HG03196 (cell line): ENCODE data around the gene FFAR2.
"Not testable (repeated sequence)": the region's sequence is repeated elsewhere in the genome, so short reads cannot be mapped to it uniquely, and the experiment has no call there.

Experiments
- ATAC-seq: cut with Tn5 transposase; IDR thresholded peaks from one replicate; pipeline ENCODE4 v1.9.1; 2021; ENCODE audit not compliant: unreplicated experiment

FFAR2 gene

DNA sequence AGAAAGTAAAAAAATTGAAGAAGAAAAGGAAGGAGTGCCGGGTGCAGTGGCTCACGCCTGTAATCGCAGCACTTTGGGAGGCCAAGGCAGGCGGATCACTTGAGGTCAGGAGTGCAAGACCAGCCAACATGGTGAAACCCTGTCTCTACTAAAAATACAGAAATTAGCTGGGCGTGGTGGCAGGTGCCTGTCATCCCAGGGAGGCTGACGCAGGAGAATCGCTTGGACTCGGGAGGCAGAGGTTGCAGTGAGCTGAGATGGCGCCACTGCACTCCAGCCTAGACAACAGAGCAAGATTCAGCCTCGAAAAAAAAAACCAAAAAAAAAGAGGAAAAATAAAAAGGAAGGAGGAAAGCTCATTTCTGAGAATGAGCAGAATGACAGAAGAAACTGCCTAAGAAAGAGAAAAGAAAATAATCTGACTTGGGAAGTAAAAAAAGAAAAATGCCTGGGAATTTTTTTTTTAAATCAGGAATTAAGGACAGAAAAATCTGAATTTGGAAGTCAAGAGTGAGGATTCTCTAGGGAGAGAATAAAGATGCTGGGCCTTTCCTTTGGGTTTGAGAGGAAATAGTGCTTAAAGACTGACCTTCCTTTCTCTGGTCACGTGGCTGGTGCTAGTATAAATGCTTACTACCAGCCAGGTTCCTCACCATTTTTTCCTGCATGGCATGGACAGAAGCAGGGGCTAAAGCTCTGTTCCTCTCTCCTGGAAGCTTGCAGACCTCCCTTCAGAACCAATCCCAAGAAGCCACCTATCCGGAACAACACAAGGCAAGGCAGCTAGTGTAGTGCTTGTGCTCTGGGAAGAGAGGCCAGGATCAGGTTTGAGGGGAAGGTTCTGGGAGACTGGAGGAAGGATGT lies at the start of gene FFAR2:
Gene FFAR2 (plus strand): TSS at position 652 of the 864 bp plus-strand sequence. CDS start 1,458 bp downstream, outside the sequence.
- no peak for ATAC-seq

DNA sequence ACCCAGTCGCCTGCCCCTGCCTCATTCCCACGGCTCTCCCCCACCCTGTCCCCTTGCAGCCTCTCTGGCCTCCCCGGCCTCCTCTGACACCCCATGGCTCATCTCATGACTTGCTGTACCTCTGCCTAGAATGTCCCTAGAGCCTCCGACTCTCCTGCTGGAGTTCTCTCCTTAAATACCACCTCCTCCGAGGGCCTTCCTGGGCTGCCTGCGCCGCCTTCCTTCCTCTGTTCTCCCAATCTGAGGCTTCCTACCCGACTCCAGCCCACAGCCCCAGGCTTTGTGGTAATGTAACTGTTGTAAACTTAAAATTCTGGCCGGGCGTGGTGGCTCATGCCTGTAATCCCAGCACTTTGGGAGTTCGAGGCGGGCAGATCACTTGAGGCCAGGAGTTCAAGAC lies 49.5 kb upstream of the FFAR2 start:
- no peak for ATAC-seq

- ATAC-seq: no peak
Observed at GRCh38 chr19:35399231-35399630, 48.8 kb upstream of the FFAR2 start.

DNA sequence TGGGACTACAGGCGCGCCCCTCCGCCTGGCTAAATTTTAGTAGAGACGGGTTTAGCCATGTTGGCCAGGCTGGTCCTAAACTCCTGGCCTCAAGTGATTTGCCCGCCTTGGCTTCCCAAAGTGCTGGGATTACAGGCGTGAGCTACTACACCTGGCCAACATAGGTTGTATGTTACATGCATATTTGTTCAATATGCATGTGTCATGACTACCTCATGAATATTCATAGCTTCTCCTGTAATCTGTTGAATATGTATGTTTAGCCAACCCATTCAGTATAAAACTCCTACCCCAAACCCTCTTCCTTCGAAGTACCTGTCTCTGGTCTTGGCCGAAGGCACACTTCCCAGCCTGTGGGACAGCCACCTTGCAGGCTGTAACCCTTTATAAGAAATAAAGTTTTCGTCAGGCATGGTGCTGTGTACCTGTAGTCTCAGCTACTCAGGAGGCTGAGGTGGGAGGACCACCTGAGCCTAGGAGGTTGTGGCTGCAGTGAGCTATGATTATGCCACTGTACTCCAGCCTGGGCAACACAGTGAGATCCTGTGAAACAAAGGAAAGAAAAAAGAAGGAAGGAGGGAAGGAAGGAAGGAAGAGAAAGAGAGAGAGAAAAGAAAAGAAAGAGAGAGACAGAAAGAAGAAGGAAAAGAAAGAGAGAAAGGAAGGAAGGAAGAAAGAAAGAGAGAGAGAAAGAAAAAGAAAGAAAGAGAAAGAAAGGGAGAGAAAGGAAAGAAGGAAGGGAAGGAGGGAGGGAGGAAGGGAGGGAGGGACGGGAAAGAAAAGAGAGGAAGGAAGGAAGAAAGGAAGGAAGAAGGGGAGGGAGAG lies 47.9 kb upstream of the FFAR2 start:
- no peak for ATAC-seq

GRCh38 chr19:35400773-35401100 lies 47.3 kb upstream of the FFAR2 start:
- ATAC-seq: no peak

GRCh38 chr19:35401416-35401815 lies 46.6 kb upstream of the FFAR2 start:
- not testable (repeated sequence) for ATAC-seq

DNA sequence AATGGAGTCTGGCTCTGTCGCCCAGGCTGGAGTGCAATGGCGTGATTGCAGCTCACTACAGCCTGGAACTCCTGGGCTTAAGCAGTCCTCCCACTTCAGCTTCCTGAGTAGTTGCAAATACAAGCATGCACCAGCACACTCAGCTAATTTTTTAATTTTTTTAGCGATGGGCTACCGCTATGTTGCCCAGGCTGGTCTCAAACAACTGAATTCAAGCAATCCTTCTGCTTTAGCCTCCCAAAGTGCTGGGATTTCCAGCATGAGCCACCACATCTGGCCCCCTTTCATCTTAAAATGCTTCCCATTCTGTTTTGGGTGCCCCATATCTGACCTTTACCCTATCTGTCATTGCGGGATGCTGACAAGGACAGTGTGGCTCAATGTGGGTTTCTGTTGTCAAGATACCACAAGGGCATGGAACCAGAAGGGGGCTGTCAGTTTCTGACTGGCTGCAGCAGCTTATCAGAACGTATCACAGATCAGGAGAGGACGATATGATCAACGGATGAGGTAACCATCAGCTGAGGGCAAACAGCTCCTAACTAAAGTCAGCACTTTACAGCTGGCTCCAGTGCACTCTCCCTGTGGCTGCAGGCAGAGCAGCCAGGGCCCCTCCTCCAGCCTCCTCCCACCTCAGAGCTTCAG lies 44.8 kb upstream of the FFAR2 start:
- no peak for ATAC-seq

DNA sequence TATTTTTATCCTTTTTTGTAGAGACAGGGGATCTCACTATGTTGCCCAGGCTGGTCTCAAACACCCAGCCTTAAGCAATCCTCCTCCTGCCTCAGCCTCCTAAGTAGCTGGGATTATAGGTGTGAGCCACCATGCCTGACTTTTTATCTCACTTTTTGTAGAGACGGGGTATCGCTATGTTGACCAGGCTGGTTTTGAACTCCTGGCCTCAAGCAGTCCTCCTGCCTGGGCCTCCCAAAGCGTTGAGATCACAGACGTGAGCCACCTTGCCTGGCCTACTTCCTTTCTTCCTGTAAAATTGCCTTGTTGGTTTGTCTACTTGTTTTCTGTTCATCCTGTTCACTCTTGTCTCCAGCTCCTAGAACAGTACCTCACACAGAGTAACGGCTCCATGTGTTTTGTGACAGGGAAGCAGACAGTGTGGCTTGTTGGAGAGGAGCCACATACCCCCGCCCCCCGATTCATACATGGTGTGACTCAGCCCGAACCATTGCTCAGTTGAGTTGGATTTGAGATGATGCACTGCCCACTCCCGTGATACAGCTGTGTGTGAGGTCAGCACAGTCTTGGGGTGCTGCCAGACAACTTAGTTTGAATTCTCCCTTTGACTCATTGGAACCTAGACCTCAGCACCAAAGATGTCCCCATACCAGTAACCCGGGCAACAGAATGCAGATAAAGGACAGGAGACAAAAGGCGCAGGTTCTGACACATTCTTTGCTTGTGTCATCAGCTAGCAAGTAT lies 43.0 kb upstream of the FFAR2 start:
- peak; percentile 55 for ATAC-seq

- ATAC-seq: no peak
Observed at GRCh38 chr19:35407619-35408018, 40.4 kb upstream of the FFAR2 start.

DNA sequence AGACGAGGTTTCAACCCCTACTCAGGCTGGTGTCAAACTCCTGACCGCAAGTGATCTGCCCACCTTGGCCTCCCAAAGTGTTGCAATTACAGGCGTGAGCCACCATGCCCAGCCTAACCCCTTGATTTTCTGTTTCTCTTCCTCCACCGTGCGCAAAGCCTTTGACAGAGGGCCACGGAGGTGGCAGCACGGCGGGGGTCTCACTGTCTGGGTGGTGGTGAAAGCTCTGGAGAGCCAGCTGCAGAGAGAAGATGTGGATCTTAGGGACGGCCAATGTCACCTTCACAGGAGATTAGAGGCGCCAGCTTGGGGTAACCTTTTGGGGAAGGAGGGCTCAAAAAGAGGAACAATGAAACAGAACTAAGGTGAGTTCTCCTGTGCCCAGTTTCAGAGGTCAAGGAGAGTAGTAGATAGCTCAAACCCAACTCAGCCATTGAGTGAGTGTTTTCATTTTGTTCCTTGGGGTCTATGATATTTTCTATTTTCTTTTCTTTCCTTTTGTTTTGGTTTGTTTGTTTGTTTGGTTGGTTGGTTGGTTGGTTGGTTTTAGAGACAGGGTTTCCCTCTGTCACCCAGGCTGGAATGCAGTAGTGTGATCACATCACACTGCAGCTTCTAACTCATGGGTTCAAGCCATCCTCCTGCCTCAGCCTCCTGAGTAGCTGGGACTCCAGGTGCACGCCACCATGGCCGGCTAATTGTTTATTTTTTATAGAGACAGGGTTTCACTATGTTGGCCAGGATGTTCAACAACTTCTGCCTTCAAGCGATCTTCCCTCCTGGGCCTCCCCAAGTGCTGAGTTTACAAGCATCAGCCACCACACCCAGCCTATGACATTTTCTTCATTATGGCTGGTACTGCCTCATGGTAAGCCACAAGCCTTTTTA lies 39.5 kb upstream of the FFAR2 start:
- peak; percentile 58 for ATAC-seq

- no peak for ATAC-seq
Observed at GRCh38 chr19:35409191-35409590, 38.9 kb upstream of the FFAR2 start.

GRCh38 chr19:35410487-35410886 lies 37.6 kb upstream of the FFAR2 start:
- ATAC-seq: no peak

GRCh38 chr19:35414442-35414841 lies 33.6 kb upstream of the FFAR2 start:
- no peak for ATAC-seq

DNA sequence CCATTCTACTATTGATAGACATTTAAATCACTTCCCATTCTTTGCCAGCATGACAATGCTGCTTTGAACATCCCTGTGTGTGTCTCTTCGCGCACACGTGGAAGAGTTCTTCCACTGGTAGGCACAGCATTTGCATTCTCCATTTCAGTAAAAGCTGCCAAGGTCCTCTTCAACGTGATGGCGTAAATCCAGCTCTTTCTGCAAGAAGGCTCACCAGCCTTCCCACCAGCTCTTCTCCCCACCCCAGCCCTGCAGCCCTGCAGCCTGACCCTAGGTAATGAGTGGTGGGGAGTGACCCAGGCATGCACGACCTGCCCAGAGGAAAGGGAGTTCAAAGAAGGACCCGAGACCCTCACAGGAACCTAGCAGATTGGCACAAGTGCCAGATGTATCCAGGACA lies 31.7 kb upstream of the FFAR2 start:
- no peak for ATAC-seq

DNA sequence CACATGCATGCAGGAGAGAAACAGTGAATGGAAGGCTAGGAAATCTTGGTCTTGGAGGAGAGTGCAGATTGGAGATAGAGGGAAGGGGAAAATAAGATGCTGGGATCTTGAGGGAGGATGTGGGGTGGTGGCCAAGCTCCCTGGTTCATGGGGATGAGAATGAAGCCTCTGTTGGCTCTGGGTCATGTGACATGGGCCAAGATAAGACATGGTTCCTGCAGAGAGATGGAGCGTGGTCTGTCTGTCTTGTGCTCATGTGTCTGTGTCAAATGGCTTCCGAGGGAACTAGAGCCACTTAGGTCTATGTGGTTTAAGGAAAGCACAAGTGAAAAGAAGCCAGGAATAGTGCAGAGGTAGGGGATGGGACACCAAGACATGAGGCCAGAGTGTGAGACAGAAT lies 30.8 kb upstream of the FFAR2 start:
- ATAC-seq: no peak

GRCh38 chr19:35417713-35418534 lies 30.1 kb upstream of the FFAR2 start:
- no peak for ATAC-seq

DNA sequence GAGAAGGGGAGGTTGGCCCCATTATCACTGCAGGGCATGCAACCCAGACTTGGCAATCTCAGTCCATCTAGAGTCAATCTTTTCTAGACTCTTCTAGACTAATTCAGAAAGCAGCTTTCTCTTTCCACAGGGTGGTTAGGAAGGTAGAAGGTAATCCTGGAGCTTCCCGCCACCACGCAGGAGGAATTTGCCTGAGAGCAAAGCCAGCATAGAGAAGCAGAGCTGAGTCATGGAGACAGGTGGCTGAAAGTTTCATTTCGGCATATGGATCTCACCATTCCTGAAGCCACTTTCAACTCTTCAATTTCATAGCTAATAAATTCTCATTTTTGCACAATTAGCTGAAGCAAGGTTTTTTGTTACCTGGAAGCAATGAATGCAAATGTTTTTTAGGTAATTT lies 29.0 kb upstream of the FFAR2 start:
- ATAC-seq: no peak

- no peak for ATAC-seq
Observed at GRCh38 chr19:35419805-35420204, 28.3 kb upstream of the FFAR2 start.

DNA sequence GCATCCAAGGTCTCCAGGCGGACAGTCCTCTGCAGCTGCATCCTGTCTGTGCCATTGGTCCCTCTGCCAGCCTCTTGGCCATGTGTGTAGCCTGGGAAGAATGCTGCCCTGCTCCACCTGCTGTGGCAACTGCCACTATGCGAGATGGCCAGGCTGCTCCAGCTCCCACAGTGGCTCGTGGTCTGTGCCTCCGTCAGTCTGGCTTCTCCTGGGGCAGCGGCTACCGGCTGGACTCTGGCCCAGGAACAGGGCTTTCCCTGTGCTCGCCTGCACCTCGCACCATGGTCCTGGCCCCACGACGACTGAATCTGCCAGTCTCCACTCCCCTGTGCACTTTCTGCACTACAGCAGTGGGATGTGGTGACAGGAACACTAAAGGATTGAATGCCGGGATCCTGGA lies 26.7 kb upstream of the FFAR2 start:
- ATAC-seq: no peak
